ENCODE data around the gene LYPD6.

The LYPD6 gene

DNA sequence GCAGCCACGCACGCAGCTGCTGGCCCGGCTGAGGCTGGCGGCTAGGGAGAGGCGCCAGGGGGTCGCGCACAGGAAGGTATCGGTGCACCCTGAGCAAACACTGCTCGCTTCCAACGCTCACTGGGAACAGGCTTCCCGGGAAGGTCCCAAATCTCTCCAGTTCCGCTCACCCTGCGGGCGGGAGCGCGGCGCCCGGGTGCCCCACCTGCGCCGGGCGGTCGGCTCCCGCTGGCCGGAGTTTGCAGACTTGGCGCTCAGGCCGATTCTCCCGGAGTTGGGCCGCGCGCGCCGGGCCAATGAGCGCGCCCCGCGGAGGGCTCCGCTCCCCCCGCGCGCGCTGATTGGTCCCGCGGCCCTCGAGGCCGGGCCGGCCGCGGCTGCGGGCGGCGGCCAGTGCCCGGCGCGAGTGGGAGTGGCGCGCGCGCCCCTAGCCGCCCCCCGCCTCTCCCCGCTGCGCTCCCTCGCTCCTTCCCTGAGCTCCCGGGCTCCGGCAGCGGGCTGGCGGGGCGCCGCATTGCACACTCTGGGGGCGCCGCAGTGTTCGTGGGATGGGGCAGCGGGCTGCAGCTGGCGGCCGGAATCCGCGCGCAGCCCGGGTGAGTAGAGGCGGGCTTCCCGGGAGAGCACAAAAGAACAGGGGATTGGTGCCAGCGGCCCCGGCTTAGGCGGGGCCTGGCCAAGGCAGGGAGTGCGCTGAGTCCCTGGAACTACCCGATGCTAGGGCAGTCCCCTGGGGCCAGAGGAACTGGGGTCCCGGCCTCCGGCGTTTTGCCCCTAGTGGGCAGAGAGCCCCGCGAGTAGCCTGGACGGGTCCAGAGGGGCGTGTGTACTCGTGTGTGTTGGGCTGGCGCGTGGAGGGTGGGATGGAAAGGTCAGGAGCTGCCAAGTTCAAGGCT lies at the start of gene LYPD6 (continued):
- TF ChIP-seq, protein P1, sequence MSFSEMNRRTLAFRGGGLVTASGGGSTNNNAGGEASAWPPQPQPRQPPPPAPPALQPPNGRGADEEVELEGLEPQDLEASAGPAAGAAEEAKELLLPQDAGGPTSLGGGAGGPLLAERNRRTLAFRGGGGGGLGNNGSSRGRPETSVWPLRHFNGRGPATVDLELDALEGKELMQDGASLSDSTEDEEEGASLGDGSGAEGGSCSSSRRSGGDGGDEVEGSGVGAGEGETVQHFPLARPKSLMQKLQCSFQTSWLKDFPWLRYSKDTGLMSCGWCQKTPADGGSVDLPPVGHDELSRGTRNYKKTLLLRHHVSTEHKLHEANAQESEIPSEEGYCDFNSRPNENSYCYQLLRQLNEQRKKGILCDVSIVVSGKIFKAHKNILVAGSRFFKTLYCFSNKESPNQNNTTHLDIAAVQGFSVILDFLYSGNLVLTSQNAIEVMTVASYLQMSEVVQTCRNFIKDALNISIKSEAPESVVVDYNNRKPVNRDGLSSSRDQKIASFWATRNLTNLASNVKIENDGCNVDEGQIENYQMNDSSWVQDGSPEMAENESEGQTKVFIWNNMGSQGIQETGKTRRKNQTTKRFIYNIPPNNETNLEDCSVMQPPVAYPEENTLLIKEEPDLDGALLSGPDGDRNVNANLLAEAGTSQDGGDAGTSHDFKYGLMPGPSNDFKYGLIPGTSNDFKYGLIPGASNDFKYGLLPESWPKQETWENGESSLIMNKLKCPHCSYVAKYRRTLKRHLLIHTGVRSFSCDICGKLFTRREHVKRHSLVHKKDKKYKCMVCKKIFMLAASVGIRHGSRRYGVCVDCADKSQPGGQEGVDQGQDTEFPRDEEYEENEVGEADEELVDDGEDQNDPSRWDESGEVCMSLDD (tag by site-specific recombination; IDR thresholded peaks at IDR 0.05) = 0 out of 2 replicates have a peak, but pooled peaks have one; percentile 28
- TF ChIP-seq ZNF248 (tag by site-specific recombination; IDR thresholded peaks at IDR 0.05) = no peak
- no peak for TF ChIP-seq ZNF202 (tag by site-specific recombination; IDR thresholded peaks at IDR 0.05; ENCODE audit: borderline replicate concordance)
- no peak for TF ChIP-seq ZNF37A (tag by site-specific recombination; IDR thresholded peaks at IDR 0.05)
- peak; percentile 48; the same call in 1 of the 2 replicates for TF ChIP-seq EGR2 (tag by site-specific recombination; IDR thresholded peaks at IDR 0.05; ENCODE audit: low read depth)
- TF ChIP-seq WT1 (tag by site-specific recombination; IDR thresholded peaks at IDR 0.05) = no peak
- no peak for TF ChIP-seq ZNF184 (tag by site-specific recombination; IDR thresholded peaks at IDR 0.05)
- TF ChIP-seq ZNF701 (tag by site-specific recombination; IDR thresholded peaks at IDR 0.05) = no peak
- TF ChIP-seq ZNF501 (tag by site-specific recombination; IDR thresholded peaks at IDR 0.05) = 0 out of 2 replicates have a peak, but pooled peaks have one; percentile 13

DNA sequence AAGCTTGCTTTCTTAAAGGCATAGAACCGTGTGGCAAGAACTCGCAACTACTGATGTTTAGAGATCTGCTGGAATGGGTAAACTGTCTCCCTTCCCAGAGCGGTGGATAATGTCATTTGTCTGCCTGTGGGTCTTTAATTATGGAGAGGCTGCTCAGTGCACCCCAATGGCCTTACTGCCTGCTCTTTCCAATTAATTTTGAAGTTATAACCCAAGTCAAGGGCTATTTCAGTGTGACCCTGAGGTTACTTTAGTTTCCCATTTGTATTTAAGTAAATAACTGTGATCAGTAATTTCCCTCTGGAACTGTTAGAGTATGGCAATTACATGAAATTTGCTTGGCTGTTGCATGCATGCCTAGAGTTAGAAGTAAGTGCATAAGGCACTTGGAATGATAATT lies 48.9 kb upstream of the LYPD6 start:
- no peaks in the 10 kb centered on the region for H3K9me3 ChIP-seq (ENCODE audit: control insufficient read depth, insufficient read depth, low read depth, low read length)
- H3K4me1 ChIP-seq (ENCODE audit: control insufficient read depth, insufficient read depth, low read length) = peaks cover 4% of the 10 kb centered on the region; the same call in 1 of the 2 replicates
- no peaks in the 10 kb centered on the region for H3K36me3 ChIP-seq (ENCODE audit: control insufficient read depth in 2 of 2, insufficient read depth in 1 of 2, low read length in 2 of 2)
- H3K27ac ChIP-seq (ENCODE audit: extremely low read depth, low read depth, low read length) = no peak overlapping the region
- H3K4me3 ChIP-seq (ENCODE audit: low read depth, low read length) = no peak overlapping the region
- ChIA-PET CTCF (no interaction called here), POLR2A (no interaction called here)
- no peak for TF ChIP-seq ZNF175 (tag by site-specific recombination; IDR thresholded peaks at IDR 0.05)
- TF ChIP-seq ZNF394 (tag by site-specific recombination; IDR thresholded peaks at IDR 0.05; ENCODE audit: borderline replicate concordance) = no peak
- TF ChIP-seq, protein P2, sequence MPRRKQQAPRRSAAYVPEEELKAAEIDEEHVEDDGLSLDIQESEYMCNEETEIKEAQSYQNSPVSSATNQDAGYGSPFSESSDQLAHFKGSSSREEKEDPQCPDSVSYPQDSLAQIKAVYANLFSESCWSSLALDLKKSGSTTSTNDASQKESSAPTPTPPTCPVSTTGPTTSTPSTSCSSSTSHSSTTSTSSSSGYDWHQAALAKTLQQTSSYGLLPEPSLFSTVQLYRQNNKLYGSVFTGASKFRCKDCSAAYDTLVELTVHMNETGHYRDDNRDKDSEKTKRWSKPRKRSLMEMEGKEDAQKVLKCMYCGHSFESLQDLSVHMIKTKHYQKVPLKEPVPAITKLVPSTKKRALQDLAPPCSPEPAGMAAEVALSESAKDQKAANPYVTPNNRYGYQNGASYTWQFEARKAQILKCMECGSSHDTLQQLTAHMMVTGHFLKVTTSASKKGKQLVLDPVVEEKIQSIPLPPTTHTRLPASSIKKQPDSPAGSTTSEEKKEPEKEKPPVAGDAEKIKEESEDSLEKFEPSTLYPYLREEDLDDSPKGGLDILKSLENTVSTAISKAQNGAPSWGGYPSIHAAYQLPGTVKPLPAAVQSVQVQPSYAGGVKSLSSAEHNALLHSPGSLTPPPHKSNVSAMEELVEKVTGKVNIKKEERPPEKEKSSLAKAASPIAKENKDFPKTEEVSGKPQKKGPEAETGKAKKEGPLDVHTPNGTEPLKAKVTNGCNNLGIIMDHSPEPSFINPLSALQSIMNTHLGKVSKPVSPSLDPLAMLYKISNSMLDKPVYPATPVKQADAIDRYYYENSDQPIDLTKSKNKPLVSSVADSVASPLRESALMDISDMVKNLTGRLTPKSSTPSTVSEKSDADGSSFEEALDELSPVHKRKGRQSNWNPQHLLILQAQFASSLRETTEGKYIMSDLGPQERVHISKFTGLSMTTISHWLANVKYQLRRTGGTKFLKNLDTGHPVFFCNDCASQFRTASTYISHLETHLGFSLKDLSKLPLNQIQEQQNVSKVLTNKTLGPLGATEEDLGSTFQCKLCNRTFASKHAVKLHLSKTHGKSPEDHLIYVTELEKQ (tag by site-specific recombination; IDR thresholded peaks at IDR 0.05; ENCODE audit: borderline replicate concordance) = no peak
- no peak for TF ChIP-seq ZNF248 (tag by site-specific recombination; IDR thresholded peaks at IDR 0.05)
- no peak for TF ChIP-seq GLIS1 (tag by site-specific recombination; IDR thresholded peaks at IDR 0.05)
- no peak for TF ChIP-seq ZNF514 (tag by site-specific recombination; IDR thresholded peaks at IDR 0.05)
- TF ChIP-seq ZNF670 (tag by site-specific recombination; IDR thresholded peaks at IDR 0.05; ENCODE audit: low read depth) = no peak
- no peak for TF ChIP-seq ZNF560 (tag by site-specific recombination; IDR thresholded peaks at IDR 0.05; ENCODE audit: borderline replicate concordance)
- no peak for TF ChIP-seq ZNF544 (tag by site-specific recombination; IDR thresholded peaks at IDR 0.05)
- no peak for TF ChIP-seq ZNF521 (tag by site-specific recombination; IDR thresholded peaks at IDR 0.05)
- no peak for TF ChIP-seq ZNF16 (tag by site-specific recombination; IDR thresholded peaks at IDR 0.05; ENCODE audit: low read depth)
- TF ChIP-seq ZNF626 (tag by site-specific recombination; IDR thresholded peaks at IDR 0.05) = no peak
- TF ChIP-seq, protein P3, sequence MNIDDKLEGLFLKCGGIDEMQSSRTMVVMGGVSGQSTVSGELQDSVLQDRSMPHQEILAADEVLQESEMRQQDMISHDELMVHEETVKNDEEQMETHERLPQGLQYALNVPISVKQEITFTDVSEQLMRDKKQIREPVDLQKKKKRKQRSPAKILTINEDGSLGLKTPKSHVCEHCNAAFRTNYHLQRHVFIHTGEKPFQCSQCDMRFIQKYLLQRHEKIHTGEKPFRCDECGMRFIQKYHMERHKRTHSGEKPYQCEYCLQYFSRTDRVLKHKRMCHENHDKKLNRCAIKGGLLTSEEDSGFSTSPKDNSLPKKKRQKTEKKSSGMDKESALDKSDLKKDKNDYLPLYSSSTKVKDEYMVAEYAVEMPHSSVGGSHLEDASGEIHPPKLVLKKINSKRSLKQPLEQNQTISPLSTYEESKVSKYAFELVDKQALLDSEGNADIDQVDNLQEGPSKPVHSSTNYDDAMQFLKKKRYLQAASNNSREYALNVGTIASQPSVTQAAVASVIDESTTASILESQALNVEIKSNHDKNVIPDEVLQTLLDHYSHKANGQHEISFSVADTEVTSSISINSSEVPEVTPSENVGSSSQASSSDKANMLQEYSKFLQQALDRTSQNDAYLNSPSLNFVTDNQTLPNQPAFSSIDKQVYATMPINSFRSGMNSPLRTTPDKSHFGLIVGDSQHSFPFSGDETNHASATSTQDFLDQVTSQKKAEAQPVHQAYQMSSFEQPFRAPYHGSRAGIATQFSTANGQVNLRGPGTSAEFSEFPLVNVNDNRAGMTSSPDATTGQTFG (tag by site-specific recombination; IDR thresholded peaks at IDR 0.05; ENCODE audit: borderline replicate concordance) = no peak
